Measurements from ENCODE around the gene NEDD8. TPM values are rescaled to one million over a fixed set of nuclear protein-coding genes. Genes with fewer than 3 reads are reported as not detected.

NEDD8 gene
- total RNA-seq, 1 donor from 2014 or later, result 229 TPM

DNA sequence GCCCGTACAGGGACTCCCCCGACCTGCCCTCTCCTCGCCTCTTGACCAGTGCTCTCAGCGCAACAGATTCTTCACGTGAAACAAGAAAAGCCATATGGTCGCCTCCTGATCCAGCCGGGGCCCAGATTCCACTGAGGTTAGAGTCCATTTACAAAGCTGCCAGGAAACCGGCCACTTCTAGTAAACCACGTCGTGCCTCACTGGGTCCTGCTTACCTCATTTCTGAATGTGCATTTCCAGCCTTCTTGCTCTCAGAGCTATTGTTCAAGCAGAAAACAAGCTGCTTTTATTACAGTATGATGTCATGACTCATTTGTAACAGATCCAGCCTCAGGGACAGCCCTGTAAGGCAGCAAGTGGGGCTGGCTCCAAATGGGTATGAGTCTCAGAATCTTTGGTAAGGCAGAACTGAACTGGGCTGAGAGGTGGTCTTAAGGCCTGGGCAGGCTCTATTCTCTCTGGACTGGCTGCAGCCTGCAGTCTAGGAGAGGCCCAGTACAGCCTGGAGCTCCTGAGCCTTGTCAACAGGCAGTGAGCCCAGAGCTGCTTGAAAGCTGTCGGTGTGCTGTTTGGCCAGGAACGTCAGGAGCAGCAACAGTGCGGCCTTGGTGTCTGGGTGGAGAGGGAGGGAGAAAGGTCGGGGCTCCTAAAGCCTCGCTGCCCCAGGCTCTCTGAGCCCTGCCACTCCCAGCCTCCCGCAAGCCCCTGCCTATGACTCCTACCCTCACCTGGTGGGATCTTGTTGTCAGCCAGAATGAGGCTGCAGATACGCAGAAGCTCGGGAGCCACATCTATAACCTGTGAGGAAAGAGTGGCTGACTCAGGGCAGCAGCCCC is 52.0 kb downstream of the NEDD8 start:
- DNase-seq (ENCODE audit: low read depth, low spot score), result peak; percentile 29

DNA sequence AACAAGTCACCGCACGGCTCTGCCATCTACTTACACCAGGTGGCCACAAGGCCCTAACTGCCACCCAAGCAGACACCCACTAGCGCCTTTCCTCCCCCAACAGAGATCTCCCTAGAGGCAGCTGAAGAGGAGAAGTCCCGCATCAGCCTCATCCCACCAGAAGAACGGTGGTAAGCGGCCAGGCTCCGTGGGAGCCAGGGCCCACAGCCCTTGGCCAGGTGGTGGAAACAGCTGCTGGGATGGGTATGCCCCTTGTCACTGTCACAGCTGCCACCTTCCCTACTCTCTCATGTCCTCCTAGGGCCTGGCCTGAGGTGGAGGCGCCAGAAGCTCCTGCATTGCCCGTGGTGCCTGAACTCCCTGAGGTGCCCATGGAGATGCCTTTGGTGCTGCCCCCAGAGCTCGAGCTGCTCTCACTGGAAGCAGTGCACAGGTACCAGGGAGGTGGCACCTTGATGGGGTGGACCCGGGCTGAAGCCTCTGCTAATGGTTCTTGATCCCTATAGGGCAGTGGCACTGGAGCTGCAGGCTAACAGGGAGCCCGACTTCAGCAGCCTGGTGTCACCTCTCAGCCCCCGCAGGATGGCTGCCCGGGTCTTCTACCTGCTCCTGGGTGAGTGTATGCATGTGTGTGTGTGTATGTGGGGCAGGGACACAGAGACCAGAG is 52.7 kb downstream of the NEDD8 start:
- no peak for DNase-seq (ENCODE audit: low read depth, low spot score)

DNA sequence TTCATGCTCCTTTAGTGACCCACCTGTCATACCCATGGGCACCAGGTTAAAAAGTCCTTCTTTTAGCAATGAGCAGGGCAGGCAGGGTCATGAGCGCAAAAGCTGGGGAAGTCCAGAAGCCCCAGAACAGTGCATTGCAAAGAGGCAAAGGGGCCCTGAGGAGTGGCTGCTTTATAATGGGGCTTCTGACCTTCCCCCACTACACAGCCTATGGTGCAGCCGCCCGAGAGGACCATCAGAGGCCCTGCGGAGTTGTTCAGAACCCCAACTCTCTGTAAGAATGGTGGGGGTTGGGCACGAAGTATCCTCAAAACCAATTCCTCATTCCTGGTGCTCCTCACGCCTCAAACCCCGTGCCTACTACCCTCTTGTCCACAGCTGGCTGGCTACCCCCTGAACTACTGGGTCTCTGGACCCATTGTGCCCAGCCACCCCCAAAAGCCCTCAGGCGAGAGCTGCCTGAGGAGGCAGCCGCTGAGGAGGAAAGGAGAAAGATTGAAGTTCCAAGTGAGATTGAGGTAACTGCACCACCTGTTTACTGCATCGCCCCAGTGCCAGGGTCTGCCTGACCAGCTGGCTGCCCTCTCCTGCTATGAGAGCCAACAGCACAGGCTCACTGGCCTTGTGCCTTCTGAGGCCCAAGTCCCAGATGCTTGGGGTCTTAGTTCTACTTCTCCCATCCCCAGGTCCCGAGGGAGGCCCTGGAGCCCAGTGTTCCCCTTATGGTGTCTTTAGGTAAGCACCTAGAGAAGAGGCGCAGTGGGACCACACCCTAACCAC is 53.6 kb downstream of the NEDD8 start:
- no peak for DNase-seq (ENCODE audit: low read depth, low spot score)

DNA sequence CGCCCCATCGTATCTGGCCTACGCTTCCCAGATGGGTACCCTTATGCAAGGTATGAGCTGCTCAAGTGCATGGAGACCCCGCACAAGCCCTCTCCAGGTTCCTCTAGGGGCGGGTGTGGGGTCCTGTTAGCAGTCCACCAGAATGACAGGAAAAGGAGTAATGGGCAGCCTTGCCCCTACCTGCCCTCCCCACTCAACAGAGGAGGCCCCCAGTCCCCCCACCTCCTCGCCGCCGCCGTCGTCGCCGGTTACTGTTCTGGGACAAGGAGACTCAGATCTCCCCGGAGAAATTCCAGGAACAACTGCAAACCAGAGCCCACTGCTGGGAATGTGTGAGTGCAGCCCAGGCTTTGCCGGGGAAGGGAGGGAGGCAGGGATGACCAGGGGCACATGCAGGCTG is 54.3 kb downstream of the NEDD8 start:
- no peak for DNase-seq (ENCODE audit: low read depth, low spot score)

DNA sequence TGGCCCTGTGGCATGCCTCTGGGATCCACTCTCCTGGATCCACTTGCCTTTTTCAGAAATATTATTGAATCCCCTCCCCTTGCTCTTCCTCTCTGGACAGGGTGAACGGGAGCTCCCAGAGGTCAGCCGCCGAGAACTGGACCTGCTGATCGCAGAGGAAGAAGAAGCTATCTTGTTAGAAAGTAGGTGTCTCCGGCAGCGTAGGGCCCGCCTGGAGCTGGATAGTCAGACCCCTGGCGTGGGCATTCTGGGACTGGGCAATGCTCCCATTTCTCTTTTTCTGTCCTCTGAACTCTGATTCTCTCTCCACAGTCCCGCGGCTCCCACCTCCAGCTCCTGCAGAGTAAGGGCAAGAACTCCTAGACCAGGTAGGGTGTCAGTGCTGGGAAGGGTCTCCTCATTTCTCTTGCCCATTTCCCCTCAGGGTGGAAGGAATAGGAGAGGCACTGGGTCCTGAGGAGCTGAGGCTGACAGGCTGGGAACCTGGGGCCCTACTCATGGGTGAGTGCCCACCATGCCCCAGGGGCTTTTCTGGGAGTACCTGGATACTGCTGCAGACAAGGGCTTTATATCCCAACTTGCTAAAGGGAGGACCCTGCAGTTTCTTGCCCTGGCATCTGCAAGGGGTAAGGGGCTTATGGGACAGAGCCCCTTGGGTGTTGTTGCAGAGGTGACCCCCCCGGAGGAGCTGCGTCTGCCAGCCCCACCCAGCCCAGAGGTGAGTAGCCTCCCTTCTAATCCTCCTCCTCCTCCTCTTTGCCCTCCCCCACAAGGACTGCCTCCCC is 54.9 kb downstream of the NEDD8 start:
- no peak for DNase-seq (ENCODE audit: low read depth, low spot score)

DNA sequence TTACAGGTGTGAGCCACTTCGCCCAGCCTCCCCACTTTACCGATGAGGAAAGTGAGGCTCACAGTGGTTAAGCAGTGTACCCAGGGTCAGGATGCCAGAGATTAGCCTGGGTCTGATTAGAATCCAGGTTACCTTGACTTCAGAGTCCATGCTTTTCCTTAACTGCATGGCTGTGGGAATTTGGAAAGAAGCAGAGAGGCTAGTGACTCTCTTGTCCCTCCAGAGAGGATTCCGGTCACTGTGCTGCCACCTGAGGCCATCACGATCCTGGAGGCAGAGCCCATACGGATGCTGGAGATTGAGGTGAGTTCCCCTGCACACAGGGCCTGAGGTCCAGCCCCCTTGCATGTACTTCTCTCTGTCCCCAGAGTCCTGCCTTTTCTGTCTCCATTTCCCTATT is 55.6 kb downstream of the NEDD8 start:
- no peak for DNase-seq (ENCODE audit: low read depth, low spot score)

DNA sequence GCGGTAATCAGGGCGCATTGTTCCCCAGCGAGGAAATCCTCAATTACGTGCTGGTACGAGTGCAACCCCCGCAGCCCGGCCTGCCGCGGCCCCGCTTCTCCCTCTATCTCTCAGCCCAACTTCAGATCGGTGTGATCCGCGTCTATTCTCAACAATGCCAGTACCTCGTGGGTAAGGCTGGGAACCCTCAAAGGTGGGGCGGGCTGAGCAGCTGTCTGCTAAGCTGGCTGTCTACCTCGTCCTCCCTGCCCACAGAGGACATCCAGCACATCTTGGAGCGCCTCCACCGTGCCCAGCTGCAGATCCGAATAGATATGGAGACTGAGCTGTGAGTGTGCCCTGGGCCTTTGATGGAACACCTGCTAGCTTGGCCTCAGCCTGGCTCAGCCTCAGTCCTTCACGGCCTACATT is 59.3 kb downstream of the NEDD8 start:
- no peak for DNase-seq (ENCODE audit: low read depth, low spot score)

DNA sequence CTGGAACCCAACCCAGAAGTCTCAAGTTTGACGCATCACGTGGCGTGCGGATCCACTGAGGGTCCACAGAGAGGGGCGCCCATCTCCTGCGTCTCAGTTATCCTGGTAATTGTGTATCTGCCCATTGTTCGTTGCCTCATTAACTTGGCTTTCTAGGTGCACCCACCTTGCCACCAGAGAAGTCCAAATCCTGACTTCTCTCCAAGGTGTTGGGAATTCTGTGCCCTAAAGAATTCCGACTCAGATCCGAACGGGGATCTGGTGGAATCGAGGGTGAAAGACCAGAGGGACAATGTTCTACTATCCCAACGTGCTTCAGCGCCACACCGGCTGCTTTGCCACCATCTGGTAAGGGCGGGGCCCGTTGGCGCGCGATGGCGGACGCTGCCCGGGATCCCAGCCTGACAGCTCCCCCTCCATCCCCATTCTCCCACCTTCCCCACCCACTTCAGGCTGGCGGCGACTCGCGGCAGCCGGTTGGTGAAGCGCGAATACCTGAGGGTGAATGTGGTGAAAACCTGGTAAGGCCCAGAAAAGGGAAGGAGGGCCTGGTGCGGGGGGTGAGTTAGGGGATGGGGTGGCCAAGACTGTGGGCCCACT is 59.8 kb downstream of the NEDD8 start:
- no peak for DNase-seq (ENCODE audit: low read depth, low spot score)

DNA sequence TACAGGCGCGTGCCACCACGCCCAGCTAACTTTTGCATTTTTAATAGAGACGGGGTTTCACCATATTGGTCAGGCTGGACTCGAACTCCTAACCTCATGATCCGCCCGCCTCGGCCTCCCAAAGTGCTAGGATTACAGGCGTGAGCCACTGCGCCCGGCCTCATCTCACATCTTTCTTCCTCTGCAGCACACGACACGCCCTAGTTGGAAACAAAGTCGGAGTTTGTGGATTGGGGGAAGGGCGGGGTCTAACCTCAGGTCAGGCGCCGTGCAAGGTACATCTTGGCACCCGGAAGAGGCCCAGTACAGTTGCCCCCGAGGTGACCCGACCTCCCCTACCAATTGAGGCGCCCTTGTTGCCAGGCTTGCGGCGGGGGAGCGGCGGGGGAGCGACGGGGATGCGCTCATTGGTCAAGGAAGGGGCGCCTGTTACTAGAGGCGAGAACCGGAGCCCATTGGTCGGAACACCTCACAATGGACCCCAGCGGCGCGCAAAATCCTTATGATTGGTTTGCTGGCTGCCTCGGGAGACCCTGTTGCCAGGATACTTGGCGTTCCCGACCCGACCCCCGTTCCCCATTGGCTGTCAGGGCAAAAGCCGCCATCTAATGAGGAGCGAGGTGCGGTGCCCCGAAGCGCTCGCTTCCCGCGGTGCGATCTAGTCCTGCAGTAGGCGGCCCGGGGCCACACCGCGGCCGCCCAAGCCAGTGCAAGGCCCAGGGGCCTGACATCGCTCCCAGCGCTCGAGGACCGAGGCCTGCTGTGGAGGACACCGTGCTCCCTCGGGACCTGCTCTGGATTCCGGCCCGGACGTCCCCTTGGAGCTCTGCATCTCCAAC is 60.5 kb downstream of the NEDD8 start, which contains the start of gene REC8:
Gene REC8 (plus strand): TSS at position 659 of the 839 bp plus-strand sequence. CDS start 473 bp downstream, outside the sequence.
- DNase-seq (ENCODE audit: low read depth, low spot score), result no peak

DNA sequence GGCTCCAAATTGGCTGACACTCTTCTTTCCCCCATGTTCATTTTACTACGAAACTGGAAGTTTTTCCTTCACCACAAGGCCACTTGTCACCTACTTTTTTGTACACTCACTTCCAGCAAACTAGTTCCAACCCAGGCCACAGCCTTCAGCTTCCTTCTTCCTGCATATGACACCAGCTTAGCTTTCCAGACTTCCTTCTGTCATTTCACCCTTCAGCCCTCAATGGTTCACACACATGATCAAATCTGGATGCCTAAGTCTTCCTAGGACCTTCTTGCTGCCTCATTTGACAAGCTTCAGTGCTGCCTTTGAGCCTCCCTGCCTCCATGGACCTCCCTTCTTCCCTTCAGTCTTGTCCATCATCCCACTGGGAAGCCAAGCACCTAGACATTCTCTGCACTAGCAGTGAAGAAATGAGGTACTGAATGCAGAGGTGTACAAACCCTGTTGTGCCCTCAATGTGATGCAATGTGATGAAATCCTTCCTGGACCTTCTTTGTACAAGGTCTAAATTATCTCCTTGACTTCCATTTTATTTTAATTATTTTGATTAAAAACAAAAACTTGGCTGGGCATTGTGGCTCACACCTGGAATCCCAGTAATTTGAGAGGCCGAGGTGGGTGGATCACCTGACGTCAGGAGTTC is 64.6 kb downstream of the NEDD8 start:
- no peak for DNase-seq (ENCODE audit: low read depth, low spot score)

Other genes with a start within 250 kb of the NEDD8 start
- gene DHRS4L2, start 243.4 kb downstream of the NEDD8 start, total RNA-seq, result 15.8 and 18.3 TPM in 2 replicates
- gene CARMIL3, start 180.4 kb downstream of the NEDD8 start, total RNA-seq, result under 0.01 and 0.04 TPM in 2 replicates
- gene CPNE6, start 160.8 kb downstream of the NEDD8 start, total RNA-seq, result not detected in 2 replicates
- gene PCK2, start 138.1 kb downstream of the NEDD8 start, total RNA-seq, result 9.8 and 18.5 TPM in 2 replicates
- 50.1 and 61.2 TPM in 2 replicates for gene DCAF11, start 117.6 kb downstream of the NEDD8 start, total RNA-seq
- 0.33 and 0.56 TPM in 2 replicates for gene NRL, start 117.4 kb downstream of the NEDD8 start, total RNA-seq
- gene FITM1, start 101.7 kb downstream of the NEDD8 start, total RNA-seq, result 0.13 TPM in 1 of 2 replicates, not detected in the other
- 121 and 126 TPM in 2 replicates for gene PSME1, start 96.2 kb downstream of the NEDD8 start, total RNA-seq
- gene EMC9, start 90.8 kb downstream of the NEDD8 start, total RNA-seq, result 22.7 and 27.6 TPM in 2 replicates
- gene PSME2, start 85.8 kb downstream of the NEDD8 start, total RNA-seq, result 155 and 175 TPM in 2 replicates
- 34.1 and 36.2 TPM in 2 replicates for gene RNF31, start 84.9 kb downstream of the NEDD8 start, total RNA-seq
- gene IRF9, start 71.1 kb downstream of the NEDD8 start, total RNA-seq, result 42.1 and 48.9 TPM in 2 replicates
- gene REC8, start 60.3 kb downstream of the NEDD8 start, total RNA-seq, result 1.6 and 4.1 TPM in 2 replicates
- 57.2 and 58.4 TPM in 2 replicates for gene IPO4, start 43.6 kb downstream of the NEDD8 start, total RNA-seq
- gene TM9SF1, start 36.9 kb downstream of the NEDD8 start, total RNA-seq, result 48.9 and 67.2 TPM in 2 replicates
- gene TSSK4, start 26.7 kb downstream of the NEDD8 start, total RNA-seq, result 0.20 TPM in 1 of 2 replicates, not detected in the other
- gene CHMP4A, start 18.9 kb downstream of the NEDD8 start, total RNA-seq, result 27.7 and 36.5 TPM in 2 replicates
- gene MDP1, start 16.3 kb downstream of the NEDD8 start, total RNA-seq, result 6.9 and 13.1 TPM in 2 replicates
- 97.8 and 115 TPM in 2 replicates for gene GMPR2, start 562 bp upstream of the NEDD8 start, total RNA-seq
- 49.1 and 55.5 TPM in 2 replicates for gene TINF2, start 10.3 kb upstream of the NEDD8 start, total RNA-seq
- 0.40 and 0.74 TPM in 2 replicates for gene TGM1, start 30.8 kb upstream of the NEDD8 start, total RNA-seq
- gene RABGGTA, start 39.2 kb upstream of the NEDD8 start, total RNA-seq, result 21.0 and 21.6 TPM in 2 replicates
- 6.4 and 12.7 TPM in 2 replicates for gene DHRS1, start 67.4 kb upstream of the NEDD8 start, total RNA-seq
- gene NOP9, start 67.5 kb upstream of the NEDD8 start, total RNA-seq, result 31.3 and 41.3 TPM in 2 replicates
- 1.1 and 2.8 TPM in 2 replicates for gene CIDEB, start 75.6 kb upstream of the NEDD8 start, total RNA-seq
- gene LTB4R2, start 77.8 kb upstream of the NEDD8 start, total RNA-seq, result 3.6 and 4.2 TPM in 2 replicates
- 1.9 and 2.6 TPM in 2 replicates for gene LTB4R, start 79.1 kb upstream of the NEDD8 start, total RNA-seq
- gene ADCY4, start 102.7 kb upstream of the NEDD8 start, total RNA-seq, result 36.3 and 41.8 TPM in 2 replicates
- gene RIPK3, start 107.6 kb upstream of the NEDD8 start, total RNA-seq, result 3.7 and 3.9 TPM in 2 replicates
- gene NFATC4, start 135.8 kb upstream of the NEDD8 start, total RNA-seq, result 16.1 and 19.1 TPM in 2 replicates
- 9.8 and 10.5 TPM in 2 replicates for gene NYNRIN, start 166.6 kb upstream of the NEDD8 start, total RNA-seq
- 0.86 and 1.8 TPM in 2 replicates for gene CBLN3, start 197.3 kb upstream of the NEDD8 start, total RNA-seq
- gene KHNYN, start 197.6 kb upstream of the NEDD8 start, total RNA-seq, result 53.9 and 72.1 TPM in 2 replicates
- 10.4 TPM in 2 replicates for gene SDR39U1, start 210.4 kb upstream of the NEDD8 start, total RNA-seq

Data from pulmonary artery endothelial cell (primary cell).